ENCODE results near the gene CBFA2T3.

CBFA2T3 gene

DNA sequence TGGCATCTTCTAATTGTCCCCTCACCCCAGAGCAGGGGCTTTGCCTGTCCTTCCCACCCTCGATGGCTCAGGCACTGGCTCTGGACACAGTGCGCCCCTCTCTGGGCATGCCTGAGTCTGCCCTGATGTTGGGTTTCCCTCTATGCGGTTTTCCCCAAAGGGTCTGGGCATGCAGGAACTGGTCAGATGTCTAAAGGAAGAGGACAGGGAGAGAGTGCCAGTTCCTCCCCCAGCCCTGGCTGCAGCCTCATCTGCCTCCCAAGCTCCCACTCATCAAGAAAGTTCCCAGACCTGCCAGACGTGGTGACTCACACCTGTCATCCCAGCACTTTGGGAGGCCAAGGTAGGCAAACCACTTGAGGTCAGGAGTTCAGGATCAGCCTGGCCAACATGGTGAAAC is 69.2 kb downstream of the CBFA2T3 start:
- Histone ChIP-seq H3K9ac (ENCODE audit: low read depth in 1 of 2, low read length in 2 of 2) (no peak overlapping the region), H3K27ac (ENCODE audit: low read depth in 2 of 2, low read length in 2 of 2) (no peak overlapping the region), H3K9me3 (ENCODE audit: control insufficient read depth in 2 of 2, low read length in 2 of 2) (no peaks in the 10 kb centered on the region), H3K4me1 (ENCODE audit: control insufficient read depth in 2 of 2, insufficient read depth in 2 of 2, low read length in 2 of 2) (no peaks in the 10 kb centered on the region), H3K4me3 (ENCODE audit: low read length in 2 of 2) (no peak overlapping the region), H3K36me3 (ENCODE audit: control insufficient read depth in 2 of 2, insufficient read depth in 2 of 2, low read length in 2 of 2) (no peaks in the 10 kb centered on the region), H3K27me3 (ENCODE audit: control insufficient read depth in 2 of 2, insufficient read depth in 2 of 2, low read length in 2 of 2) (no peaks in the 10 kb centered on the region)

DNA sequence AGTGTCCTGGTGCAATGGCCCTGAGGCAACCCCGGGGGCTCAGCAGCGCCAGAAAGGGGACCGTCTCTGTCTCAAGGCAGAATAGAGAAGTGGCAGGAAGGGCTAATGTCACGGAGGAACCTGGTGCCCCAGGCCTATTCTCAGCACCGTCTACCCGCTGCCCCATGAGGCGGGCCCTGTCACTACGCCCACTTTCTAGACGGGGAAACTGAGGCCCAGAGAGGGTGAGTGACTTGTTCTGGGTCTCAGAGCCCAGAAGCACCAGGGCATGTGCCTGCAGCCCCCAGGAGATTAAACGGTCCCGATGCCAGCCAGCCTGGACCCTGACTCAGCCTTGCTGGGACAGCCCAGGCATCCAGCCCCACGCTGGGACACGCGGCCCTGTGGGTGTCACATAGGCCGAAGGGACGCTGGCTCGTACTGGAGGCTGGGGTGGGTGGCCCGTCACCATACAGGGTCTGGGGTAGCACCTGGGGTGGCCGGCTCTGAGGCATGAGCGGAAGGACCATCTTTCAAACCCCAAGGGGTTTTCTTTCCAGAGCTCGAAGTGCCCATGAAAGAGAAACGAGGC is 70.4 kb downstream of the CBFA2T3 start:
- Histone ChIP-seq H3K27ac (ENCODE audit: low read depth in 2 of 2, low read length in 2 of 2) (no peak overlapping the region), H3K4me3 (ENCODE audit: low read length in 2 of 2) (no peak overlapping the region), H3K27me3 (ENCODE audit: control insufficient read depth in 2 of 2, insufficient read depth in 2 of 2, low read length in 2 of 2) (no peaks in the 10 kb centered on the region), H3K9ac (ENCODE audit: low read depth in 1 of 2, low read length in 2 of 2) (no peak overlapping the region), H3K9me3 (ENCODE audit: control insufficient read depth in 2 of 2, low read length in 2 of 2) (no peaks in the 10 kb centered on the region), H3K36me3 (ENCODE audit: control insufficient read depth in 2 of 2, insufficient read depth in 2 of 2, low read length in 2 of 2) (no peaks in the 10 kb centered on the region), H3K4me1 (ENCODE audit: control insufficient read depth in 2 of 2, insufficient read depth in 2 of 2, low read length in 2 of 2) (no peaks in the 10 kb centered on the region)

DNA sequence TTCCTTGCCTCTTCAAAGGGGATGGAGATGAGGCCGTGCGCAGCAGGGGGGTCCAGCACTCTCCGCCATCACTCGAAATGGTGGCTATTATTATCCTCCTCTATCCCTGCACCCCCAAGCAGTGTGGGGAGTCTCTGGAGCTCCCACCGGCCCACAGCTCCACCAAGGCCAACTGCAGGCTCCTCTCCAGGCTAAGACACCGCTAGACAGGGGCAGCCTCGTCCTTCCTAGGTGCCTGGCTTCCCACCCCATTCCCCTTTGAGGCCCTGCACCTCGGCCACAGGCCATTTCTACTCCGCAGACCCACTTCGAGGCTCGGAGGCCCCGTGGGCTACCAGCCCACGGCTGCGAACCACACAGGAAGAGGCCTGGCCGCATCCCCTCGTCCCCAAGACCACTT is 71.0 kb downstream of the CBFA2T3 start:
- H3K4me1 ChIP-seq (ENCODE audit: control insufficient read depth in 2 of 2, insufficient read depth in 2 of 2, low read length in 2 of 2) = no peaks in the 10 kb centered on the region
- H3K4me3 ChIP-seq (ENCODE audit: low read length in 2 of 2) = no peak overlapping the region
- no peak overlapping the region for H3K27ac ChIP-seq (ENCODE audit: low read depth in 2 of 2, low read length in 2 of 2)
- no peaks in the 10 kb centered on the region for H3K36me3 ChIP-seq (ENCODE audit: control insufficient read depth in 2 of 2, insufficient read depth in 2 of 2, low read length in 2 of 2)
- no peaks in the 10 kb centered on the region for H3K27me3 ChIP-seq (ENCODE audit: control insufficient read depth in 2 of 2, insufficient read depth in 2 of 2, low read length in 2 of 2)
- H3K9ac ChIP-seq (ENCODE audit: low read depth in 1 of 2, low read length in 2 of 2) = no peak overlapping the region
- H3K9me3 ChIP-seq (ENCODE audit: control insufficient read depth in 2 of 2, low read length in 2 of 2) = no peaks in the 10 kb centered on the region

DNA sequence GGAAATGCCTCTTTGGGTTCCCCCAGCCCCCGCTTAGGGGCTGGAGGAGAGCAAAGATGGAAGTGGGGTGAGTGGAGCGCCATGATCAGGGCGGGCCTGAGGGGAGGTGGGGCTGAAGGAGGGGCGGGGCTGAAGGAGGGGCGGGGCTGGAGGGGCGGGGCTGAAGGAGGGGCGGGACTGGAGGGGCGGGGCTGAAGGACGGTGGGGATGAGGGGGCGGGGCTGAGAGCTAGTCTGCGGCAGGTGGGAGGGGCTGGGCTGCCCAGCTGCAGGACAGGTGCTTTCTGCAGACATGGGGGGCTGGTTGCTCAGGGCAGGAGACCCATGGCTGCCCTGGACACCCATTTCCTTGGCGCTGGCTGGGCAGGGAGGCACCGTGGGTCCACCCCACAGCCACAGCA is 71.4 kb downstream of the CBFA2T3 start:
- no peak overlapping the region for H3K4me3 ChIP-seq (ENCODE audit: low read length in 2 of 2)
- H3K4me1 ChIP-seq (ENCODE audit: control insufficient read depth in 2 of 2, insufficient read depth in 2 of 2, low read length in 2 of 2) = no peaks in the 10 kb centered on the region

DNA sequence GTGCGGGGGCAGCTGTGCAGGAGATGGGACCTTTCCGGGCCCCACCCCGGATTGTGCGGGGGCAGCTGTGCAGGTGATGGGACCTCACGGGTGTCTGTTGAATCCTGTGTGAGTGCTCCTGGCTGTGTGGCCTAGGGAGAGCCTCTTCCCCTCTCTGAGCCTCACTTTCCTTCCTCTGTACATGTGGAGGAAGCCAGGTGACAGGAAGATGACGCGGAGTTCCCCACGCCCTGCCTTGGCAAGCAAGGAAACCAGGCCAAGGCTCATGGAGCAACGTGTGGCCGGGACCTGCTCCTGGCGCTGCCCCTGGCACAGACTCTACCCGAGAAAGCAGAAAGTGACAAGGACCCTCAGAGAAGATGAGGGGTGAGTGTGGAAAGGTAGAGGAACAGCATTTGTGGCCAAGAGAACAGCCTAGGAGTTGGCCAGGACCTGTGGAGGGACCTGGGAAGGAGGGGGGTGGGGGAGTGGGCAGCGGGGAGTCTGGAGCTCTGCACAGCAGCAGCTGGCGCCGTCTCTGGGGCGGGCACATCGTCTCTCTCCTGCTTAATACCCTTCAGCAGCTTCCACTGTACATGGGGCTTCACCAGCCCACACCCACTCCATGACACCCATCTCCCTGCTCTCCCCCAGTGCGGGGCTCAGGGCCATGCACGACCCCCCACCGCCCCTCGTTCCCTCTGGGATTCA is 72.2 kb downstream of the CBFA2T3 start:
- no peaks in the 10 kb centered on the region for H3K4me1 ChIP-seq (ENCODE audit: control insufficient read depth in 2 of 2, insufficient read depth in 2 of 2, low read length in 2 of 2)
- no peaks in the 10 kb centered on the region for H3K36me3 ChIP-seq (ENCODE audit: control insufficient read depth in 2 of 2, insufficient read depth in 2 of 2, low read length in 2 of 2)
- no peak overlapping the region for H3K27ac ChIP-seq (ENCODE audit: low read depth in 2 of 2, low read length in 2 of 2)

More for the DNA sequence above, 71.4 kb downstream of the CBFA2T3 start:
- Histone ChIP-seq H3K36me3 (ENCODE audit: control insufficient read depth in 2 of 2, insufficient read depth in 2 of 2, low read length in 2 of 2) (no peaks in the 10 kb centered on the region), H3K27me3 (ENCODE audit: control insufficient read depth in 2 of 2, insufficient read depth in 2 of 2, low read length in 2 of 2) (no peaks in the 10 kb centered on the region), H3K27ac (ENCODE audit: low read depth in 2 of 2, low read length in 2 of 2) (no peak overlapping the region), H3K9ac (ENCODE audit: low read depth in 1 of 2, low read length in 2 of 2) (no peak overlapping the region), H3K9me3 (ENCODE audit: control insufficient read depth in 2 of 2, low read length in 2 of 2) (no peaks in the 10 kb centered on the region)

DNA sequence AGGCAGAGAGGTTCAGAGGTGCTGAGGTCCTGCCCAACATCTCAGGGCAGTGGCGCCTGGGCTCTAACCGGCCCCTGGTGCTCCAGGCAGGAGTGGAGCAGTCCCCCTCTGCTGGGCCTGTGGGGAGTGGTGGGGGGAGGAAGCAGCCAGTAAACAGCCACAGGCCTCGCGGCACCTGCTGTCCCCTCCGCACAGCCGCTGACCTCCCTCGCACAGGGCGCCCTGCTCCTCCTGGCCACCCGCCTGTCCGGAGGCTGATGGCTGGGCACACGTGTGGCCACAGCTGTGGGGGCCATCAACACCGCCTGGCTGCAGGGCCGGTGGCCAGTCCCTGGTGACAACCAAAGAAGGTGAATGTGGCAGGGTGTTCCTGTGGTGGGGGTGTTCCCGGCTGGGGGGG is 73.7 kb downstream of the CBFA2T3 start:
- no peaks in the 10 kb centered on the region for H3K4me1 ChIP-seq (ENCODE audit: control insufficient read depth in 2 of 2, insufficient read depth in 2 of 2, low read length in 2 of 2)
- no peaks in the 10 kb centered on the region for H3K9me3 ChIP-seq (ENCODE audit: control insufficient read depth in 2 of 2, low read length in 2 of 2)
- no peak overlapping the region for H3K4me3 ChIP-seq (ENCODE audit: low read length in 2 of 2)
- no peaks in the 10 kb centered on the region for H3K27me3 ChIP-seq (ENCODE audit: control insufficient read depth in 2 of 2, insufficient read depth in 2 of 2, low read length in 2 of 2)
- H3K9ac ChIP-seq (ENCODE audit: low read depth in 1 of 2, low read length in 2 of 2) = no peak overlapping the region
- no peaks in the 10 kb centered on the region for H3K36me3 ChIP-seq (ENCODE audit: control insufficient read depth in 2 of 2, insufficient read depth in 2 of 2, low read length in 2 of 2)
- H3K27ac ChIP-seq (ENCODE audit: low read depth in 2 of 2, low read length in 2 of 2) = no peak overlapping the region

More for the DNA sequence above, 72.2 kb downstream of the CBFA2T3 start:
- H3K4me3 ChIP-seq (ENCODE audit: low read length in 2 of 2) = no peak overlapping the region
- H3K9me3 ChIP-seq (ENCODE audit: control insufficient read depth in 2 of 2, low read length in 2 of 2) = no peaks in the 10 kb centered on the region
- no peaks in the 10 kb centered on the region for H3K27me3 ChIP-seq (ENCODE audit: control insufficient read depth in 2 of 2, insufficient read depth in 2 of 2, low read length in 2 of 2)
- no peak overlapping the region for H3K9ac ChIP-seq (ENCODE audit: low read depth in 1 of 2, low read length in 2 of 2)

DNA sequence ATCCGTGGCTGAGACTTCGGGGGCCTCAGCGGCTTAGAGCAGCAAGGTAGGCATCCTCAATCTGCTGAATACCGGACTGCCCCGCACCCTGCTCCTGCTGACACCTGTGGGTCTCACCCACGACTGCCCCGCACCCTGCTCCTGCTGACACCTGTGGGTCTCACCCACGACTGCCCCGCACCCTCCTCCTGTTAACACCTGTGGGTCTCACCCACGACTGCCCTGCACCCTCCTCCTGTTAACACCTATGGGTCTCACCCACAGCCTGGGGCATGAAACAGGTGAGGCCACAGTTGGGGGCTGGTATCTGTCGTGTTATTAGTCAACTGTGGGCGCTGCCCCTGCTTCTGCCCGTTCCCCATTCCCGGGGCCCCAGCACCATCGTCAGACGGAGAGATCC is 74.3 kb downstream of the CBFA2T3 start:
- Histone ChIP-seq H3K4me1 (ENCODE audit: control insufficient read depth in 2 of 2, insufficient read depth in 2 of 2, low read length in 2 of 2) (no peaks in the 10 kb centered on the region), H3K36me3 (ENCODE audit: control insufficient read depth in 2 of 2, insufficient read depth in 2 of 2, low read length in 2 of 2) (no peaks in the 10 kb centered on the region), H3K27ac (ENCODE audit: low read depth in 2 of 2, low read length in 2 of 2) (no peak overlapping the region), H3K4me3 (ENCODE audit: low read length in 2 of 2) (no peak overlapping the region), H3K9ac (ENCODE audit: low read depth in 1 of 2, low read length in 2 of 2) (no peak overlapping the region), H3K27me3 (ENCODE audit: control insufficient read depth in 2 of 2, insufficient read depth in 2 of 2, low read length in 2 of 2) (no peaks in the 10 kb centered on the region), H3K9me3 (ENCODE audit: control insufficient read depth in 2 of 2, low read length in 2 of 2) (no peaks in the 10 kb centered on the region)

DNA sequence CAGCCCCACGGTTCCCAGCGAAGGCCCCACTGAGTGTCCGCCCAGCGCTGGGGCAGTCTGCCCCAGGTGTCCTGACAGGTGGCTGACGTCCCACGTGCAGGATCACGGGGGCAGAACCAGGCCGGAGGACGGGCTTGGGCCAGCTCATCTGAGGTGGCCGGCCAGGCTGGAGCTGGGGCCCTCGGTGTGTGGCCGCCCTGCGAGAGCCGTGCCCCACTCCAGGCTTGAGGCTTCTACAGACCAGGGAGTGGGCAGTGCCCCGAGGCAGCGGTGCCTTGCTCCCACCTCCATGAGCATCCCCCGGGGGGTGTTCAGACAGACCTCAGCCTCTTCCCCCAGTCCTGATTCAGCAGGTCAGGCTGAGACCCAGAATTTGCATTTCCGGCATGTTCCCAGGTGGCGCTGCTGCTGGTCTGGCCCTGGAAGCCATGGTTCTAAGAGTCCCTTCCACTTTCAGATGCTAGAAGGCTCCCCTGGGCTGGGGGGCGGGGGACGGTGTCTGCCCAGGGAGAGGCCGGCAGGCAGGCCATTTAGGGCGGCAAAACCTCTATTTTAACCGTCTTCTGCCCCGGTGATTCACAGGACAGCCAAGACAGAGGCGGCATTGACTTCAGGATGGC is 75.2 kb downstream of the CBFA2T3 start:
- Histone ChIP-seq H3K27ac (ENCODE audit: low read depth in 2 of 2, low read length in 2 of 2) (no peak overlapping the region), H3K9ac (ENCODE audit: low read depth in 1 of 2, low read length in 2 of 2) (no peak overlapping the region), H3K36me3 (ENCODE audit: control insufficient read depth in 2 of 2, insufficient read depth in 2 of 2, low read length in 2 of 2) (no peaks in the 10 kb centered on the region), H3K27me3 (ENCODE audit: control insufficient read depth in 2 of 2, insufficient read depth in 2 of 2, low read length in 2 of 2) (no peaks in the 10 kb centered on the region), H3K4me3 (ENCODE audit: low read length in 2 of 2) (no peak overlapping the region), H3K4me1 (ENCODE audit: control insufficient read depth in 2 of 2, insufficient read depth in 2 of 2, low read length in 2 of 2) (no peaks in the 10 kb centered on the region), H3K9me3 (ENCODE audit: control insufficient read depth in 2 of 2, low read length in 2 of 2) (no peaks in the 10 kb centered on the region)

DNA sequence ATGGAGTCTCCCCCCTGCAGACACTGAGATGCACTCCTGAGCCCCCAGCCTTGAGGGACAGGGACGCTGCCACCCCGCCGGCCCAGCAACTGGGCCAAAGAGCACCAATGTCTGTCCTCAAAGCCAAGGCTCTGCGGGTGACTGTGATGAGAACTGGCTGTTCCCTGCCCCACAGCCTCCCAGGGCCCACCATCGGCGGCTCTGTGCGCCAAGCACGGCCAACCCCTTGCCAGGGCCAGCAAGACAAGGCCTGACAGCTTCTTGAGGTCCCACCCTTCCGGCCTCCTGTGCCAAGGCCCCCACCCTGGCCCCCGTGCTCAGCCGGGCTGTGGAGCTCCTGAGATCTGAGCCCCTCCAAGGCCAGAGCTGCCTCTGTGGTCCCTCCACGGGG is 76.3 kb downstream of the CBFA2T3 start:
- H3K9ac ChIP-seq (ENCODE audit: low read depth in 1 of 2, low read length in 2 of 2) = no peak overlapping the region
- no peak overlapping the region for H3K4me3 ChIP-seq (ENCODE audit: low read length in 2 of 2)
- H3K27me3 ChIP-seq (ENCODE audit: control insufficient read depth in 2 of 2, insufficient read depth in 2 of 2, low read length in 2 of 2) = no peaks in the 10 kb centered on the region
- no peaks in the 10 kb centered on the region for H3K9me3 ChIP-seq (ENCODE audit: control insufficient read depth in 2 of 2, low read length in 2 of 2)
- H3K27ac ChIP-seq (ENCODE audit: low read depth in 2 of 2, low read length in 2 of 2) = no peak overlapping the region
- no peaks in the 10 kb centered on the region for H3K36me3 ChIP-seq (ENCODE audit: control insufficient read depth in 2 of 2, insufficient read depth in 2 of 2, low read length in 2 of 2)
- no peaks in the 10 kb centered on the region for H3K4me1 ChIP-seq (ENCODE audit: control insufficient read depth in 2 of 2, insufficient read depth in 2 of 2, low read length in 2 of 2)

DNA sequence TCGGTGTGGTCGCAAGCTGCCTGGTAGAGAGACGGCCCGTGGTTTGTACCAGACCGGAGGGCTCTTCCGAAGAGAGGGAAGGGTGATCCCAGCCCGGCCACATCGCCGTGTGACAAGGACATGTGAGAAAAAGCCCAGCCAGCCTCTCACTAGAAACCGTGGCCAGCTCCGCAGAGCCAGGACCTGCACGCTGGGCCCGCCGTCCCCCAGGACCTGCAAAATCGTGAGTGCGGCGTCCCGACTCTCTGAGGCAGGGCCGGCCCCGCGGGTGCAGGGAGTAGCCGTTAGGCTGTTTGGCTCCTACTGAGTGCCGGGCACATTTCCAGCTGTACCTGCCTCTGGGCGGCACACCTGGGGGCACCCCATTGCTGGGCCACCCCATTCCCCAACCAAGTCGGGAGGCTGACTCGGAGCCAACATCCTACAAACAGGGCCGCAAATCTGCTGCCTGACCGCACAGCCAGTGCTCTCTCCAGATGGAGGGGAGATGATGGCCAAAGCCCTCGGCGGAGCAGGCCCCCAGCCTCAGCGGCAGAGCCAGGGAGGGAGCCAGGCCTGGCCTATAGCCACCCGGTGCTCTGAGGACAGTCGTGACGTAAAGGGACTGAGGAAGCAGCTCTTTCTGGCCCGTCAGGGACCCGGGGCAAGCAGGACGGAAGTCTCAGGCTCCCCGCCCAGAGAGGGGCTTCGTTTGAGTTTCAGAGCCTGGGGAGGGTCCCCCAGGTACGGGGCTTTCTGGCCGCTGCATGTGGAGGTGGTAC is 76.9 kb downstream of the CBFA2T3 start:
- Histone ChIP-seq H3K27ac (ENCODE audit: low read depth in 2 of 2, low read length in 2 of 2) (no peak overlapping the region), H3K36me3 (ENCODE audit: control insufficient read depth in 2 of 2, insufficient read depth in 2 of 2, low read length in 2 of 2) (no peaks in the 10 kb centered on the region), H3K27me3 (ENCODE audit: control insufficient read depth in 2 of 2, insufficient read depth in 2 of 2, low read length in 2 of 2) (no peaks in the 10 kb centered on the region), H3K9ac (ENCODE audit: low read depth in 1 of 2, low read length in 2 of 2) (no peak overlapping the region), H3K4me1 (ENCODE audit: control insufficient read depth in 2 of 2, insufficient read depth in 2 of 2, low read length in 2 of 2) (no peaks in the 10 kb centered on the region), H3K4me3 (ENCODE audit: low read length in 2 of 2) (no peak overlapping the region), H3K9me3 (ENCODE audit: control insufficient read depth in 2 of 2, low read length in 2 of 2) (no peaks in the 10 kb centered on the region)

Measured in mucosa of rectum (tissue), 2 donors.